H1 (cell line): ENCODE measurements around the gene SMNDC1. TPM values are rescaled to one million over a fixed set of nuclear protein-coding genes. Genes with fewer than 3 reads are reported as not detected.
"Not testable (repeated sequence)": the region's sequence is repeated elsewhere in the genome, so short reads cannot be mapped to it uniquely, and the experiment has no call there.

Source experiments
- CTCF ChIA-PET: fragments of 300-600 bp; sonication (Branson Sonifier 250); formaldehyde crosslinking; loops from one replicate; lab custom pipeline; 2021; ENCODE audit not compliant: partially characterized antibody; lab: Charles Lee
- POLR2A ChIA-PET: fragments of 300-600 bp; sonication (Branson Sonifier 250); formaldehyde crosslinking; loops from one replicate; lab custom pipeline; 2021; ENCODE audit warnings: inconsistent platforms; ENCODE audit not compliant: partially characterized antibody; lab: Charles Lee
- DNase-seq, 2 experiments: peaks; one replicate each; pipeline versions ENCODE4 v3.0.0 to v3.0.0-alpha.2; 2010 to 2022; ENCODE audit warnings: low spot score in 2 of 2, low read depth in 1 of 2, mixed read lengths in 1 of 2
- FAIRE-seq: peaks from 2 replicates; lab custom pipeline; 2011; peaks lifted over from hg19 to GRCh38; lab: Jason Lieb, UNC
- H2AFZ ChIP-seq: 2 replicates; pipeline ENCODE4 v1.8.1; 2012; ENCODE audit warnings: low read length, inconsistent platforms
- H2AK5ac ChIP-seq: 2 replicates; pipeline ENCODE4 v1.6.1; 2013; ENCODE audit warnings: low read depth, low read length
- H2BK120ac ChIP-seq: replicated peaks from 2 replicates; pipeline ENCODE3; 2013; ENCODE audit warnings: low read depth, low read length, inconsistent platforms
- H2BK12ac ChIP-seq: 2 replicates; pipeline ENCODE4 v1.6.1; 2013; ENCODE audit warnings: low read depth, low read length
- H2BK15ac ChIP-seq: 2 replicates; pipeline ENCODE4 v1.6.1; 2013; ENCODE audit warnings: low read length
- H2BK20ac ChIP-seq: 2 replicates; pipeline ENCODE4 v1.6.1; 2013; ENCODE audit warnings: low read length
- H2BK5ac ChIP-seq: 2 replicates; pipeline ENCODE4 v1.6.1; 2013; ENCODE audit warnings: low read depth, low read length
- H3K14ac ChIP-seq: 2 replicates; pipeline ENCODE4 v1.6.1; 2013; ENCODE audit warnings: inconsistent platforms; ENCODE audit not compliant: insufficient read length
- H3K18ac ChIP-seq: 2 replicates; pipeline ENCODE4 v1.6.1; 2013; ENCODE audit warnings: low read length; ENCODE audit errors: extremely low read depth
- H3K23ac ChIP-seq: 2 replicates; pipeline ENCODE4 v1.6.1; 2013; ENCODE audit warnings: inconsistent platforms; ENCODE audit not compliant: insufficient read length
- H3K23me2 ChIP-seq: 2 replicates; pipeline ENCODE4 v1.6.1; 2013; ENCODE audit warnings: low read depth, low read length
- H3K27ac ChIP-seq: 2 replicates; pipeline ENCODE4 v1.6.1; 2011; ENCODE audit warnings: low read depth, low read length, inconsistent platforms
- H3K27me3 ChIP-seq, 4 experiments: replicated peaks in 1 of 4; 1 replicate in 1 of 4; 2 replicates in 3 of 4; pipeline versions ENCODE4 v1.6.1 to v1.8.1; 2011 to 2013; ENCODE audit warnings: low read length in 3 of 4, mild to moderate bottlenecking in 3 of 4, inconsistent platforms in 2 of 4, mixed read lengths in 2 of 4, moderate library complexity in 1 of 4; ENCODE audit not compliant: control insufficient read depth in 3 of 4, insufficient read depth in 3 of 4; ENCODE audit errors: extremely low read depth in 1 of 4
- H3K36me3 ChIP-seq, 4 experiments: 2 replicates each; pipeline versions ENCODE4 v1.6.1 to v1.8.1; 2011 to 2013; ENCODE audit warnings: mild to moderate bottlenecking in 4 of 4, low read length in 3 of 4, moderate library complexity in 2 of 4, control low read depth in 1 of 4, inconsistent platforms in 1 of 4; ENCODE audit not compliant: insufficient read depth in 4 of 4, control insufficient read depth in 2 of 4
- H3K4ac ChIP-seq: replicated peaks from 2 replicates; pipeline ENCODE3; 2013; ENCODE audit warnings: low read length, low read depth, mixed read lengths, inconsistent platforms; ENCODE audit not compliant: insufficient read length
- H3K4me1 ChIP-seq, 4 experiments: replicated peaks in 1 of 4; 1 replicate in 1 of 4; 2 replicates in 3 of 4; pipeline versions ENCODE4 v1.6.1 to v1.8.1; 2011 to 2013; ENCODE audit warnings: low read length in 3 of 4, inconsistent platforms in 2 of 4, mixed read lengths in 1 of 4; ENCODE audit not compliant: insufficient read depth in 4 of 4, control insufficient read depth in 3 of 4
- H3K4me2 ChIP-seq, 2 experiments: 2 replicates each; pipeline versions ENCODE4 v1.6.1 to v1.8.1; 2011 to 2013; ENCODE audit warnings: low read depth in 2 of 2, low read length in 2 of 2, control low read depth in 1 of 2, inconsistent platforms in 1 of 2, mild to moderate bottlenecking in 1 of 2; ENCODE audit not compliant: insufficient read depth in 1 of 2
- H3K4me3 ChIP-seq, 4 experiments: fragments of 200-600, 300-600 bp in 1 of 4; sonication (generic), shearing (Covaris generic), sonication (Bioruptor Twin) in 1 of 4; 2 replicates each; pipeline versions ENCODE4 v1.5.1 to v1.8.1; 2011 to 2016; ENCODE audit warnings: low read length in 4 of 4, low read depth in 3 of 4, control low read depth in 2 of 4, inconsistent platforms in 2 of 4, mild to moderate bottlenecking in 2 of 4, mixed read lengths in 1 of 4, moderate library complexity in 1 of 4; ENCODE audit not compliant: insufficient read depth in 2 of 4; ENCODE audit errors: extremely low read depth in 1 of 4
- H3K56ac ChIP-seq: replicated peaks from 2 replicates; pipeline ENCODE3; 2013; ENCODE audit warnings: low read depth, mild to moderate bottlenecking, mixed read lengths, low read length, inconsistent platforms; ENCODE audit not compliant: insufficient read length
- H3K79me1 ChIP-seq: 2 replicates; pipeline ENCODE4 v1.6.1; 2013; ENCODE audit warnings: low read depth, low read length, control low read depth
- H3K79me2 ChIP-seq, 2 experiments: 2 replicates each; pipeline versions ENCODE4 v1.6.1 to v1.8.1; 2012 to 2013; ENCODE audit warnings: low read length in 2 of 2, mild to moderate bottlenecking in 2 of 2, inconsistent platforms in 1 of 2; ENCODE audit not compliant: insufficient read depth in 2 of 2, control insufficient read depth in 1 of 2
- H3K9ac ChIP-seq, 4 experiments: replicated peaks in 1 of 4; 1 replicate in 1 of 4; 2 replicates in 3 of 4; pipeline versions ENCODE4 v1.6.1 to v1.8.1; 2011 to 2013; ENCODE audit warnings: low read depth in 3 of 4, low read length in 3 of 4, control low read depth in 2 of 4, mild to moderate bottlenecking in 2 of 4, moderate library complexity in 2 of 4, inconsistent platforms in 1 of 4; ENCODE audit errors: extremely low read depth in 1 of 4
- H3K9me3 ChIP-seq, 2 experiments: 2 replicates each; pipeline versions ENCODE4 v1.6.1 to v1.8.1; 2012 to 2013; ENCODE audit warnings: mild to moderate bottlenecking in 2 of 2, moderate library complexity in 2 of 2, control low read depth in 1 of 2, inconsistent platforms in 1 of 2, low read depth in 1 of 2, low read length in 1 of 2, mixed read lengths in 1 of 2; ENCODE audit not compliant: insufficient read depth in 2 of 2
- H4K20me1 ChIP-seq, 2 experiments: replicated peaks in 1 of 2; 2 replicates each; pipeline versions ENCODE3 to v1.8.1; 2011 to 2013; ENCODE audit warnings: inconsistent platforms in 2 of 2, low read length in 2 of 2, mild to moderate bottlenecking in 1 of 2; ENCODE audit not compliant: insufficient read depth in 2 of 2, control insufficient read depth in 1 of 2
- H4K5ac ChIP-seq: 2 replicates; pipeline ENCODE4 v1.6.1; 2013; ENCODE audit warnings: low read length, low read depth, mixed read lengths, inconsistent platforms; ENCODE audit not compliant: insufficient read length
- H4K8ac ChIP-seq: 2 replicates; pipeline ENCODE4 v1.8.0; 2013; ENCODE audit warnings: mild to moderate bottlenecking, moderate library complexity, low read length, inconsistent platforms; ENCODE audit not compliant: insufficient read depth; ENCODE audit errors: extremely low read depth
- H4K91ac ChIP-seq: replicated peaks from 2 replicates; pipeline ENCODE3; 2013; ENCODE audit warnings: low read length, mixed read lengths, inconsistent platforms; ENCODE audit not compliant: insufficient read length
- WGBS, 2 experiments: shearing (Covaris generic) in 1 of 2; methylation state at CpG; one replicate each; pipeline versions ENCODE4 v1.1.6 to v1.1.7; 2013 to 2015; ENCODE audit warnings: low lambda C conversion rate in 2 of 2, mixed read lengths in 2 of 2, inconsistent platforms in 1 of 2, low coverage in 1 of 2, missing lambda C conversion rate in 1 of 2; ENCODE audit not compliant: insufficient replicate concordance in 2 of 2, insufficient coverage in 1 of 2, insufficient read length in 1 of 2; ENCODE audit errors: extremely low coverage in 1 of 2, missing lambda C conversion rate in 1 of 2; 5-methylcytosine and 5-hydroxymethylcytosine counted together
- polyA plus RNA-seq, 7 experiments: library from polyadenylated mRNA; depleted of rRNA in 3 of 7; stranded (reverse) in 5 of 7; unstranded in 2 of 7; fragments of >200 nt in 5 of 7; fragments of 200-250 nt in 2 of 7; gene quantifications; 1 replicate in 5 of 7; 2 replicates in 1 of 7; 4 replicates in 1 of 7; pipeline versions ENCODE4 v1.2.1 to v1.2.3, GENCODE V29; 2011 to 2013; ENCODE audit warnings: missing spikeins in 2 of 7, mixed read lengths in 2 of 7
- total RNA-seq: library from RNA; stranded (reverse); fragmentation: NEBNext Ultra II Directional; extraction: Animal tissue kit (Norgen Biotek cat#: 25700); gene quantifications from 2 replicates; pipeline ENCODE4 v1.2.1, GENCODE V29; 2021

The SMNDC1 gene
- total and polyA plus RNA-seq, 2 of the 8 experiments (the other 6 are each of a cell fraction or from before 2014, with no cell fraction given), result 8.1 to 48.6 TPM

DNA sequence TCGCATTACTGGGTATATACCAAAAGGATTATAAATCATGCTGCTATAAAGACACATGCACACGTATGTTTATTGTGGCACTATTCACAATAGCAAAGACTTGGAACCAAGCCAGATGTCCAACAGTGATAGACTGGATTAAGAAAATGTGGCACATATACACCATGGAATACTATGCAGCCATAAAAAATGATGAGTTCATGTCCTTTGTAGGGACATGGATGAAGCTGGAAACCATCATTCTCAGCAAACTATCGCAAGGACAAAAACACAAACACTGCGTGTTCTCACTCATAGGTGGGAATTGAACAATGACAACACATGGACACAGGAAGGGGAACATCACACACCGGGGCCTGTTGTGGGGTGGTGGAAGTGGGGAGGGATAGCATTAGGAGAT is 56.9 kb downstream of the SMNDC1 start:
- POLR2A ChIA-PET, H3K4me1 ChIP-seq, H3K9me3 ChIP-seq, H3K36me3 ChIP-seq, H3K79me1 ChIP-seq, CTCF ChIA-PET, H3K27me3 ChIP-seq, H2BK5ac ChIP-seq, H3K23me2 ChIP-seq, H4K91ac ChIP-seq, H4K20me1 ChIP-seq, FAIRE-seq, H3K14ac ChIP-seq, H2BK120ac ChIP-seq, H3K18ac ChIP-seq, H2BK20ac ChIP-seq, H3K9ac ChIP-seq, H2BK15ac ChIP-seq, H3K79me2 ChIP-seq, H3K56ac ChIP-seq, DNase-seq, H2AFZ ChIP-seq, H3K23ac ChIP-seq, H3K4me2 ChIP-seq, H3K4me3 ChIP-seq, H3K4ac ChIP-seq, H3K27ac ChIP-seq, H2AK5ac ChIP-seq, H4K8ac ChIP-seq, H2BK12ac ChIP-seq, H4K5ac ChIP-seq: not testable (repeated sequence)
- WGBS, 2 experiments, result 91% methylated on average over 5 of the region's 5 CpGs; no CpG with 5 or more reads in 1 of the 2 experiments
